BLaER1 (cell line): ENCODE measurements around the gene GHITM.
"Not testable (repeated sequence)": the region's sequence is repeated elsewhere in the genome, so short reads cannot be mapped to it uniquely, and the experiment has no call there.

Experiments
- H3K27ac ChIP-seq: shearing (Covaris generic); formaldehyde crosslinking; 2 replicates; pipeline ENCODE4 v1.8.1; 2022
- H3K27me3 ChIP-seq: shearing (Covaris generic); formaldehyde crosslinking; 2 replicates; pipeline ENCODE4 v1.8.1; 2022
- H3K36me3 ChIP-seq: shearing (Covaris generic); formaldehyde crosslinking; 2 replicates; pipeline ENCODE4 v1.8.1; 2022
- H3K4me1 ChIP-seq: shearing (Covaris generic); formaldehyde crosslinking; 2 replicates; pipeline ENCODE4 v1.8.1; 2022
- H3K4me2 ChIP-seq: shearing (Covaris generic); formaldehyde crosslinking; 2 replicates; pipeline ENCODE4 v1.8.1; 2022
- H3K4me3 ChIP-seq: shearing (Covaris generic); formaldehyde crosslinking; 2 replicates; pipeline ENCODE4 v1.8.1; 2022
- H3K9ac ChIP-seq: shearing (Covaris generic); formaldehyde crosslinking; 2 replicates; pipeline ENCODE4 v1.8.1; 2022
- H3K9me3 ChIP-seq: shearing (Covaris generic); formaldehyde crosslinking; 2 replicates; pipeline ENCODE4 v1.8.1; 2022
- H4K20me1 ChIP-seq: shearing (Covaris generic); formaldehyde crosslinking; 2 replicates; pipeline ENCODE4 v1.8.1; 2022
- Cebpa-rat ChIP-seq: shearing (Covaris generic); IDR thresholded peaks from 2 replicates; pipeline ENCODE4 v1.8.1; 2022

GHITM gene, protein sequence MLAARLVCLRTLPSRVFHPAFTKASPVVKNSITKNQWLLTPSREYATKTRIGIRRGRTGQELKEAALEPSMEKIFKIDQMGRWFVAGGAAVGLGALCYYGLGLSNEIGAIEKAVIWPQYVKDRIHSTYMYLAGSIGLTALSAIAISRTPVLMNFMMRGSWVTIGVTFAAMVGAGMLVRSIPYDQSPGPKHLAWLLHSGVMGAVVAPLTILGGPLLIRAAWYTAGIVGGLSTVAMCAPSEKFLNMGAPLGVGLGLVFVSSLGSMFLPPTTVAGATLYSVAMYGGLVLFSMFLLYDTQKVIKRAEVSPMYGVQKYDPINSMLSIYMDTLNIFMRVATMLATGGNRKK

DNA sequence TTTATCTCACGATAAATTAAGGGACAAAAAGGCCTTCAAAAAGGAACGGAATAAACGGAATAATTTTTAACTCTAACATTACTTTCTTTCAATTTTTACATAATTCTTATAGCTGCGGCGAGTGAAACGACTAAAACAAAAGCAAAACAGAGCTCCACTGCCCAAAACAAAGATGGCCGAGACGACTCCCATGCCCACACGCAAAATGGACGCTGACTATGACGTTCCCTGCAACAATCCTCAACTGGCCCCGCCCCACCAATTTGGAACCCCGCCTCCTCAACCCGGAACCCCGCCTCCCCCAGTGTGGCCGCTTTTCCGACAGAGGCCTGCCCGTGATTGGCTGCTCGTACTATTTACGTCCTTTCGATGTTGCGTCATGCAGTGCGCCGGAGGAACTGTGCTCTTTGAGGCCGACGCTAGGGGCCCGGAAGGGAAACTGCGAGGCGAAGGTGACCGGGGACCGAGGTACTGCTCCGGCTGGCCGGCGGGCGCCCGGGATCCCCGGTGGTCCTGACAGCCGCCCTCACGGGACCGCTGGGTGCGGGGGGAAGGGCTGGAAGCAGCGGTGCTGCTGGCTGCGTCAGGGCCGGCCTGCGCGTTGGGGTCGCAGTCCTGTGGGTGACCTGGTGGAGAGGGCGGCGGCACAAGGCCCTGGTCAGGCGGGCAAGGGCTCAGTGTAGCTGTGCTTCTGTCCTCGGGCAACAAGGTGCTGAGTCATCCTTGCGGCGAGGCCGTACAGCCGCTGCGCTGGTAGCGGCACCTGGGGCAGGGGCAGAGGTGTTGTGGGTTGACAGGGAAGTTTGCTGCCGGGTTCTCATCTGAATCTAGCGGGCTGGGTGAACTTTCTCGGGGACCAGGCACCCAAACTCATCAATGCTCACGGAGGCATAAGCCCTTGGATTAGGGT is at the start of gene GHITM:
TSS of gene GHITM (plus strand) at position 384 of the 910 bp plus-strand sequence. CDS start 1,992 bp downstream, outside the sequence.
- H3K9me3 ChIP-seq = no peaks in the 10 kb centered on the region
- H3K4me1 ChIP-seq = peaks cover 23% of the 10 kb centered on the region
- H3K4me2 ChIP-seq = peak within 1 kb of the TSS; percentile 94
- TF ChIP-seq Cebpa-rat = peak; percentile 90
- peak within 1 kb of the TSS; percentile 98 for H3K4me3 ChIP-seq
- H3K9ac ChIP-seq = peak within 1 kb of the TSS; percentile 97
- peak within 1 kb of the TSS; percentile 95 for H3K27ac ChIP-seq
- peaks cover 33% of the 10 kb centered on the region for H3K36me3 ChIP-seq
- no peaks in the 10 kb centered on the region for H3K27me3 ChIP-seq
- peaks cover 26% of the 10 kb centered on the region; the same call in 1 of the 2 replicates for H4K20me1 ChIP-seq

DNA sequence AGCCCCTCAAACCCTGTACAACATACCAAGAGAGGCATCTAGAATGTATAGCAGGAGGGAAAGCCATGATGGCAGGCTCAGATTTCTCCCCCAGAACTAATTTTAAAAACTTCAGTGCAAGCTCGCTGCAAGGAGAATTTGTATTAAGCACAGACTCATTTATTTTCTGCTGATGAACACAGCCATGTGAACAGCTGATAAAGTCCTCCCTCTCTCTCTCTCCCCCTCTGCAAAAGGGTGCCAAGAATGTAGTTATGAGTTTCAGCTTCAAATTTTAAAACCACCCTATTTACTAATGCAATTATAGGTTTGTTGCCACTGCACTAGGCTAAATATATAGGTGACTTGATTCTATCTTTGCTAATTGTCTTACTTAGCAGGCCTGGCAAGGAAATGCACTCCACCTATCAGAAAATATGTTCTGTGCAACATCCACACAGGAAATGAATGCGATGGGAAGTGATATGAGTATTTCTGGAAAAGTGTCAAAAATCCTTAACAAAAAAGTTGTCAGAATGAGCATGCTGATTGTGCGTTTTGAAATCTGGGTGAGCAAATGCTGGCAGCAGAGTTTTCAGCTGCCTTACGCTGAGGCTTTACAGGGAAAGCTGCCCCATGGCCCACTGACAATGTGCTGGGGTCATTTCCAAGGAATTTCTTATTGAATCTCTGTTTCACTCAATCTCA is 43.4 kb upstream of the GHITM start:
- Histone ChIP-seq H3K4me2 (no peak overlapping the region), H3K9ac (no peak overlapping the region), H3K27ac (no peak overlapping the region), H3K36me3 (no peaks in the 10 kb centered on the region), H4K20me1 (no peaks in the 10 kb centered on the region), H3K4me3 (no peak overlapping the region), H3K27me3 (no peaks in the 10 kb centered on the region), H3K4me1 (no peaks in the 10 kb centered on the region), H3K9me3 (no peaks in the 10 kb centered on the region)
- no peak for TF ChIP-seq Cebpa-rat

DNA sequence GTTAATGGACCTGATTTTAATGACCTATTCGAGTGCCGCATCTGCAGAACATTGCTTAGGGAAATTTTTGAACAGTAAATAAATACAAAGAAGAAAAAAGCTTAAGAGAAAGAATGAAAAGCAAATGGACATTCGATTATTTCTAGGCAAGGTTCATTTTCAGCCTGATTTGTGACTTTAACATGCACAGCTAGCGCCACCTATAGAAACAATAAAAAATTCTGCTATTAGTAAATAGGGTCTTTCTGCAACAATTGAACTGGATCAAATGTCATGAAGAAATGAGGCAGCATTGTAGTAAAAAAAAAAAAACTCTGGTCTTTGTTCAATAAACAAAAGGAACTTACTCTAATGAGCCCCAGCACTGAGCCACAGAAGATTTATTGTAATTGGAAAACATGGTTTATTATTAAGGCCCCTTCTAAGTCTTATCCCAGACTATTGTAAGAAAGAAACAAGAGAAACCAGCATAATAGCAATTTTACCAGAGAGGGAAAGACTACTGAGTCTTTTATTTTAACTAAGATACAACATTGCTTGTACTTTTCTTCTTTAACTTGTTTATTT is 41.4 kb upstream of the GHITM start:
- Histone ChIP-seq H3K27me3 (no peaks in the 10 kb centered on the region), H3K4me1 (no peaks in the 10 kb centered on the region), H4K20me1 (no peaks in the 10 kb centered on the region), H3K9ac (no peak overlapping the region), H3K4me2 (no peak overlapping the region), H3K27ac (no peak overlapping the region), H3K36me3 (no peaks in the 10 kb centered on the region), H3K4me3 (no peak overlapping the region), H3K9me3 (no peaks in the 10 kb centered on the region)
- no peak for TF ChIP-seq Cebpa-rat

DNA sequence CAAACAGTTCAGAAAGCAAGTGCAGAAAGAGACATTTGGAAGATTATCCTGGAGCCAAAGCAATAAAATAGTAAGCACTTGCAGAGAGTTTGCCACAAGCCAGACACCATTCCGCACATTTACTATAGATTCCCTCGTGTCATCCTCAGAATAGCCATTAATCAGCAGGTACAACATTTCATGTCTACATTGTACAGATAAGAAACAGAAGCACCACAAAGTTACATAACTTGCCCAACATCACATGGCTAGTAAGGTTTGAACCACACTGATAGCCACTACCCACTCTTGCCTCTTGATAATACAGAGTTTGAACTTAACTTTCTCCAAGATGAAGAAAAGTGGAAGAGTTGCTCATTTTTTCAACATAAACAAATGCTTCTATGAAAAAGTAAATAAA is 40.6 kb upstream of the GHITM start:
- Histone ChIP-seq H3K9ac (no peak overlapping the region), H4K20me1 (no peaks in the 10 kb centered on the region), H3K4me3 (no peak overlapping the region), H3K4me1 (no peaks in the 10 kb centered on the region), H3K9me3 (no peaks in the 10 kb centered on the region), H3K36me3 (no peaks in the 10 kb centered on the region), H3K27ac (no peak overlapping the region), H3K4me2 (no peak overlapping the region), H3K27me3 (no peaks in the 10 kb centered on the region)
- TF ChIP-seq Cebpa-rat = no peak

DNA sequence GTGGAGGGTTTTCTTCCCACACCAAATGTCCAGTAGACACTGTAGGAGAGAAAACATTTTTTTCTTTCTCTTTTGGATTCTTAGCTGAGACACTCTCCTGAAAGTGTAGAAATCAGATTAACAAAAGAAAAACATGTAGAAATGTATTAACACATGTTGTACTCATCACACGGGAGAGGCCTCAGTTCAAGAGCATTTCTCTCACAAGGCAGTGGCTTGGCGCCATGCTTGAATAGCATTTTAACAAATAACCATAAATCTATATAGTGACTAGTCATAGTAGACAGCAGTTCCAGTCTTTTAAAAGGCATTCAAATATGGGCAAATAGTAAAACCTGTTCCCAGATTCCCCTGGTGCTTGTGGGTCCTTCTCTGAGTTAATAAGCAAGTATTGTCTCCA is 38.3 kb upstream of the GHITM start:
- TF ChIP-seq Cebpa-rat = no peak
- H4K20me1 ChIP-seq = no peaks in the 10 kb centered on the region
- H3K9me3 ChIP-seq = no peaks in the 10 kb centered on the region
- H3K27ac ChIP-seq = no peak overlapping the region
- no peak overlapping the region for H3K4me2 ChIP-seq
- no peaks in the 10 kb centered on the region for H3K27me3 ChIP-seq
- no peak overlapping the region for H3K4me3 ChIP-seq
- H3K4me1 ChIP-seq = no peaks in the 10 kb centered on the region
- H3K9ac ChIP-seq = no peak overlapping the region
- no peaks in the 10 kb centered on the region for H3K36me3 ChIP-seq

DNA sequence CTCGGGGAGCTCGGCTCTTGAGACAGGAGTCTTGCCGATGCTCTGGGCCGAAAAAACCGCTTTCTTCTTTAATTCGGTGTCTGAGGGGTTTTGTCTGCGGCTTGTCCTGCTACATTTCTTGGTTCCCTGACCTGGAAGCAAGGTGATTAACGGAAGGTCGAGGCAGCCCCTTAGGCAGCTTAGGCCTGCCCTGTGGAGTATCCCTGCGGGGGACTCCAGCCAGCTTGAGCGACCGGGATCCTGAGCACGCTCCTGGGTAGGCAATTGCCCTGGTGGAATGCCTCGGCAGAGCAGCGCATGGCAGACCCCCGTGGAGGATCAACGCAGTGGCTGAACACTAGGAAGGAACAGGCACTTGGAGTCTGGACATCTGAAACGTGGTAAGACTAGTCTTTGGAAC is 30.5 kb upstream of the GHITM start:
- no peak overlapping the region for H3K9ac ChIP-seq
- no peaks in the 10 kb centered on the region for H3K27me3 ChIP-seq
- no peaks in the 10 kb centered on the region for H3K36me3 ChIP-seq
- no peaks in the 10 kb centered on the region for H4K20me1 ChIP-seq
- no peak overlapping the region for H3K27ac ChIP-seq
- no peak overlapping the region for H3K4me2 ChIP-seq
- H3K4me3 ChIP-seq = no peak overlapping the region
- TF ChIP-seq Cebpa-rat = no peak
- no peaks in the 10 kb centered on the region for H3K4me1 ChIP-seq
- H3K9me3 ChIP-seq = no peaks in the 10 kb centered on the region

DNA sequence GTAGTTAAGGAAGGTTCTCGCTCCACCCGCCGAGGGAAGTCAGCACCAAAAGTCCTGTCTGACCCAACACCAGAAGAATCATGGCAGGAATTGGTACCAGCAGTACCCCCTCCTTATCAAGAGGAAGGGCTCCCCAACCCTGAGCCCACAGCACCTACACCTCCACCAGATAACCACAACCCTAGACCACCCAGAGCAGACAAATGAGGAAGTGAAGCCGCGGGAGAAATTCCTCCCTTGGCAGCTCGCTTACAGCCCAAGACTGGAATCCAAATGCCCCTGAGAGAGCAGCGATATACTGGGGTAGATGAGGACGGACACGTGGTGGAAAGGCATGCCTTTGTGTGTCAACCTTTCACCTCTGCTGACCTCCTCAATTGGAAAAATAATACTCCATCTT is 29.5 kb upstream of the GHITM start:
- H3K4me3 ChIP-seq, H3K36me3 ChIP-seq, H3K9me3 ChIP-seq, H3K27ac ChIP-seq, H3K27me3 ChIP-seq, H3K4me2 ChIP-seq, H4K20me1 ChIP-seq, H3K4me1 ChIP-seq, H3K9ac ChIP-seq: not testable (repeated sequence)

DNA sequence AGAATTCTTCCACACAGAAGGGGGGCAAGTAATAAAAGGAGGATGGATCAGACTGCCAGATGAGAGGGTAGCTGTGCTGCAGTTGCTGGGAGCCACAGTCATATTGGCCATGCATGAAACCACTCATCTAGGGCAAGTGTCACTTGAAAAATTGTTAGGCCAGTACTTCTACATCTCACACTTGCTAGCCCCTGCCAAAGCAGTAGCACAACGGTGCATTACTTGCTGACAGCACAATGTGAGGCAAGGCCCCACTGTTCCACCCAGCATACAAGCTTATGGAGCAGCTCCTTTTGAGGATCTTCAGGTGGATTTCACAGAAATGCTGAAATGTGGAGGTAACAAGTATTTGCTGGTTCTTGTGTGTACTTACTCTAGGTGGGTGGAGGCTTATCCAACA is 25.8 kb upstream of the GHITM start:
- not testable (repeated sequence) for H3K4me1 ChIP-seq, H3K4me2 ChIP-seq, H4K20me1 ChIP-seq, H3K9me3 ChIP-seq, H3K27ac ChIP-seq, H3K27me3 ChIP-seq, H3K9ac ChIP-seq, H3K4me3 ChIP-seq, H3K36me3 ChIP-seq

DNA sequence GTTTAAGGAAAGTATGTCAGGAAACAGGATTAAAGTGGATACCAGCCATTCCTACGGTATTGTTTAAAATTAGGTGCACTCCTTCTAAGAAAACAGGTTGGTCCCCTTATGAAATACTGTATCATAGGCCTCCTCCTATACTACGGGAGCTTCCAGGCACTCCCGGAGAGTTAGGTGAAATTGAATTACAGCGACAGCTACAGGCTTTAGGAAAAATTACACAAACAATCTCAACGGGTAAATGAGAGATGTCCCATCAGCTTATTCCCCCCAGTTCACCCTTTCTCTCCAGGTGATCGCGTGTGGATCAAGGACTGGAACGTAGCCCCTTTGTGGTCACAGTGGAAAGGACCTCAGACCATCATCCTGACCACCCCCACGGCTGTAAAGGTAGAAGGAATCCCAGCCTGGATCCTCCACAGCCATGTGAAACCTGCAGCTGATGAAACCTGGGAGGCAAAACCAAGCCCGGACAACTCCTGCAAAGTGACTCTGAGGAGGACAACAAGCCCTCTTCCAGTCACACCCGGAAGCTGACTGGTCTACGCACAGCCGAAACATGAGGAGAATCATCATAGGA is 25.1 kb upstream of the GHITM start:
- TF ChIP-seq Cebpa-rat = no peak
- Histone ChIP-seq H3K4me2 (no peak overlapping the region), H3K4me1 (no peaks in the 10 kb centered on the region)

DNA sequence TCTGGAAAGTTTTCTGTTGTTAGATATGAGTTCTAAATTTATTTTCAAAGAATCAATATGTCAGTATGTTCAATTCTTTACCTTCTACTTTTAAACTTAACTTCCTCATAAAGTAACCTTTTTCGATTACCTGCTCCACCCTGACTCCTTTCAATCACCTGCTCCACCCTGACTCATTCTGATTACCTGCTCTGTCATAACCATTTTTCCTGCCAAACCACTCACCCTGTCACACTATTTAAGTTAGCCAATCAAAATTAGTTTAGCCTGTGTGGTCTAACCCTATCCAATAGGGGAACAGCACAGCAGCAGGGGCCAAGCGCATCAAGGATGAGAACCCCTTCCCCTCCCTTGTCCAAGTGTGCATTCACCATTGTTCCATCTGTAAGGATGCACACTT is 22.1 kb upstream of the GHITM start:
- not testable (repeated sequence) for H3K4me2 ChIP-seq, H3K9ac ChIP-seq, H3K27ac ChIP-seq, H3K27me3 ChIP-seq, H3K36me3 ChIP-seq, H3K9me3 ChIP-seq, H3K4me1 ChIP-seq, H3K4me3 ChIP-seq, H4K20me1 ChIP-seq

More for the DNA sequence above, 25.1 kb upstream of the GHITM start:
- no peak overlapping the region for H3K27ac ChIP-seq
- H3K4me3 ChIP-seq = no peak overlapping the region
- H3K36me3 ChIP-seq = no peaks in the 10 kb centered on the region
- H3K9me3 ChIP-seq = peaks cover 5% of the 10 kb centered on the region; the same call in 1 of the 2 replicates
- H3K27me3 ChIP-seq = no peaks in the 10 kb centered on the region
- no peak overlapping the region for H3K9ac ChIP-seq
- no peaks in the 10 kb centered on the region for H4K20me1 ChIP-seq
